SK-N-SH (cell line): ENCODE data around the gene SOS2. TPM values are rescaled to one million over a fixed set of nuclear protein-coding genes. Genes with fewer than 3 reads are reported as not detected.
A peak's percentile ranks its signal among the peaks of the same experiment; 100 is the strongest.

ENCODE experiments used
- CTCF ChIA-PET: fragments of 300-600, 350-600 bp; formaldehyde crosslinking; extraction: SDS; loops from one replicate; lab custom pipeline; 2021; lab: Yijun Ruan, JAX
- POLR2A ChIA-PET: fragments of 350-600 bp; sonication (Branson Sonifier 250); formaldehyde crosslinking; extraction: SDS; loops from one replicate; lab custom pipeline; 2020; ENCODE audit warnings: antibody characterized with exemption, inconsistent platforms; lab: Yijun Ruan, JAX
- DNase-seq: peaks from one replicate; pipeline ENCODE4 v3.0.0; 2012
- H2AFZ ChIP-seq: fragments of 200-600 bp; sonication (generic); 2 replicates; pipeline ENCODE4 v1.8.1; 2016; ENCODE audit warnings: antibody characterized with exemption, mild to moderate bottlenecking, low read depth
- H3F3A ChIP-seq: fragments of 200-600 bp; sonication (generic); replicated peaks from 2 replicates; pipeline ENCODE3; 2016; ENCODE audit warnings: antibody characterized with exemption, mild to moderate bottlenecking; ENCODE audit not compliant: insufficient read depth
- H3K27ac ChIP-seq, 2 experiments: fragments of 200-500 bp in 1 of 2; fragments of 200-600 bp in 1 of 2; sonication (Bioruptor generic) in 1 of 2; sonication (generic), shearing (Covaris generic) in 1 of 2; 2 replicates each; pipeline versions ENCODE4 v1.5.1 to v1.6.1; 2014 to 2016; ENCODE audit warnings: low read depth in 2 of 2, inconsistent platforms in 1 of 2, low read length in 1 of 2, mild to moderate bottlenecking in 1 of 2, mixed read lengths in 1 of 2
- H3K27me3 ChIP-seq: fragments of 200-600 bp; sonication (generic), shearing (Covaris generic); 2 replicates; pipeline ENCODE4 v1.6.1; 2016; ENCODE audit warnings: mixed run types; ENCODE audit not compliant: insufficient read depth
- H3K36me3 ChIP-seq, 2 experiments: fragments of 200-500 bp in 1 of 2; fragments of 200-600 bp in 1 of 2; sonication (Bioruptor generic) in 1 of 2; sonication (generic) in 1 of 2; replicated peaks in 1 of 2; 2 replicates each; pipeline versions ENCODE3 to v1.5.1; 2014 to 2016; ENCODE audit warnings: low read length in 1 of 2, mild to moderate bottlenecking in 1 of 2; ENCODE audit not compliant: insufficient read depth in 2 of 2, control insufficient read depth in 1 of 2
- H3K4me1 ChIP-seq, 2 experiments: fragments of 200-500 bp in 1 of 2; fragments of 200-600 bp in 1 of 2; sonication (Bioruptor generic) in 1 of 2; sonication (generic), shearing (Covaris generic) in 1 of 2; 2 replicates each; pipeline versions ENCODE4 v1.5.1 to v1.6.1; 2014 to 2016; ENCODE audit warnings: low read depth in 1 of 2, low read length in 1 of 2, mixed run types in 1 of 2; ENCODE audit not compliant: insufficient read depth in 2 of 2, control insufficient read depth in 1 of 2
- H3K4me2 ChIP-seq: fragments of 200-600 bp; sonication (generic), shearing (Covaris generic); 2 replicates; pipeline ENCODE4 v1.6.1; 2017; ENCODE audit warnings: mixed run types
- H3K4me3 ChIP-seq, 2 experiments: fragments of 200-500 bp in 1 of 2; fragments of 200-600 bp in 1 of 2; sonication (Bioruptor generic) in 1 of 2; sonication (generic), shearing (Covaris generic) in 1 of 2; 2 replicates each; pipeline versions ENCODE4 v1.5.1 to v1.8.1; 2014 to 2016; ENCODE audit warnings: low read depth in 2 of 2, inconsistent platforms in 1 of 2, low read length in 1 of 2, mild to moderate bottlenecking in 1 of 2, mixed read lengths in 1 of 2, moderate library complexity in 1 of 2
- H3K79me2 ChIP-seq: fragments of 200-600 bp; sonication (generic); 2 replicates; pipeline ENCODE4 v1.8.1; 2017; ENCODE audit warnings: mild to moderate bottlenecking; ENCODE audit not compliant: insufficient read depth
- H3K9ac ChIP-seq: fragments of 200-600 bp; sonication (generic); 2 replicates; pipeline ENCODE4 v1.6.1; 2017; ENCODE audit warnings: mixed run types
- H3K9me2 ChIP-seq: fragments of 200-600 bp; sonication (generic); 2 replicates; pipeline ENCODE4 v1.6.1; 2017; ENCODE audit warnings: mixed run types
- H3K9me3 ChIP-seq: fragments of 200-600 bp; sonication (generic); 2 replicates; pipeline ENCODE4 v1.6.1; 2017; ENCODE audit warnings: mixed run types, mild to moderate bottlenecking, moderate library complexity
- H4K20me1 ChIP-seq: fragments of 200-600 bp; sonication (generic); 2 replicates; pipeline ENCODE4 v1.6.1; 2017; ENCODE audit warnings: mild to moderate bottlenecking, mixed run types; ENCODE audit not compliant: insufficient read depth
- CHD2 ChIP-seq: fragments of 150-350 bp; IDR thresholded peaks from 2 replicates; pipeline ENCODE4 v1.6.1; 2018; ENCODE audit warnings: low read length; ENCODE audit not compliant: partially characterized antibody
- ELF1 ChIP-seq: IDR thresholded peaks from 2 replicates; pipeline ENCODE4 v1.4.0; 2012
- EP300 ChIP-seq, 2 experiments: IDR thresholded peaks; 2 replicates each; pipeline versions ENCODE4 v1.4.0 to v1.6.1; 2012; ENCODE audit warnings: borderline replicate concordance in 1 of 2, low read depth in 1 of 2, low read length in 1 of 2
- JUND ChIP-seq: IDR thresholded peaks from 2 replicates; pipeline ENCODE4 v1.4.0; 2012
- MXI1 ChIP-seq: IDR thresholded peaks from 2 replicates; pipeline ENCODE4 v1.6.1; 2012; ENCODE audit warnings: mild to moderate bottlenecking, low read depth, low read length, improper control_type of control experiment
- NFIC ChIP-seq: IDR thresholded peaks from 2 replicates; pipeline ENCODE4 v1.4.0; 2012; ENCODE audit warnings: borderline replicate concordance
- POLR2AphosphoS5 ChIP-seq: IDR thresholded peaks from 2 replicates; pipeline ENCODE4 v1.6.1; 2012; ENCODE audit warnings: low read depth, low read length
- RCOR1 ChIP-seq: fragments of 150-350 bp; IDR thresholded peaks from 2 replicates; pipeline ENCODE4 v1.6.1; 2017; ENCODE audit warnings: antibody characterized with exemption, low read length
- RFX5 ChIP-seq: IDR thresholded peaks from 2 replicates; pipeline ENCODE4 v1.6.1; 2012; ENCODE audit warnings: mild to moderate bottlenecking, improper control_type of control experiment, low read length
- SIN3A ChIP-seq: IDR thresholded peaks from 2 replicates; pipeline ENCODE4 v1.6.1; 2012; ENCODE audit warnings: low read depth, mild to moderate bottlenecking, low read length, moderate library complexity, borderline replicate concordance
- SMC3 ChIP-seq: IDR thresholded peaks from 2 replicates; pipeline ENCODE4 v1.6.1; 2012; ENCODE audit warnings: low read depth, low read length, improper control_type of control experiment
- TEAD4 ChIP-seq: IDR thresholded peaks from 2 replicates; pipeline ENCODE4 v1.4.0; 2012; ENCODE audit warnings: mild to moderate bottlenecking, borderline replicate concordance; ENCODE audit not compliant: insufficient read depth
- YY1 ChIP-seq: IDR thresholded peaks from 2 replicates; pipeline ENCODE4 v1.4.0; 2012; ENCODE audit warnings: low read depth, mild to moderate bottlenecking
- WGBS: methylation state at CpG from one replicate; pipeline ENCODE4 v1.1.6; 2017; ENCODE audit warnings: low lambda C conversion rate; 5-methylcytosine and 5-hydroxymethylcytosine counted together
- polyA plus RNA-seq, 3 experiments: library from polyadenylated mRNA; depleted of rRNA; stranded (reverse); fragments of >200 nt; gene quantifications; 2 replicates each; pipeline ENCODE4 v1.2.3, GENCODE V29; 2012
- TF ChIP-seq, protein P1 (sequence below): IDR thresholded peaks from 2 replicates; pipeline ENCODE4 v1.4.0; 2012; ENCODE audit warnings: low read depth, borderline replicate concordance
- TF ChIP-seq, protein P2 (sequence below): fragments of 150-350 bp; IDR thresholded peaks from 2 replicates; pipeline ENCODE4 v1.6.1; 2017; ENCODE audit warnings: antibody characterized with exemption, low read length, low read depth, borderline replicate concordance
- TF ChIP-seq, protein P3 (sequence below): IDR thresholded peaks from 2 replicates; pipeline ENCODE4 v1.4.0; 2012; ENCODE audit warnings: low read depth

SOS2 gene
- polyA plus RNA-seq, 1 of the 3 experiments (the other 2 are of a cell fraction), result 6.2 TPM

DNA sequence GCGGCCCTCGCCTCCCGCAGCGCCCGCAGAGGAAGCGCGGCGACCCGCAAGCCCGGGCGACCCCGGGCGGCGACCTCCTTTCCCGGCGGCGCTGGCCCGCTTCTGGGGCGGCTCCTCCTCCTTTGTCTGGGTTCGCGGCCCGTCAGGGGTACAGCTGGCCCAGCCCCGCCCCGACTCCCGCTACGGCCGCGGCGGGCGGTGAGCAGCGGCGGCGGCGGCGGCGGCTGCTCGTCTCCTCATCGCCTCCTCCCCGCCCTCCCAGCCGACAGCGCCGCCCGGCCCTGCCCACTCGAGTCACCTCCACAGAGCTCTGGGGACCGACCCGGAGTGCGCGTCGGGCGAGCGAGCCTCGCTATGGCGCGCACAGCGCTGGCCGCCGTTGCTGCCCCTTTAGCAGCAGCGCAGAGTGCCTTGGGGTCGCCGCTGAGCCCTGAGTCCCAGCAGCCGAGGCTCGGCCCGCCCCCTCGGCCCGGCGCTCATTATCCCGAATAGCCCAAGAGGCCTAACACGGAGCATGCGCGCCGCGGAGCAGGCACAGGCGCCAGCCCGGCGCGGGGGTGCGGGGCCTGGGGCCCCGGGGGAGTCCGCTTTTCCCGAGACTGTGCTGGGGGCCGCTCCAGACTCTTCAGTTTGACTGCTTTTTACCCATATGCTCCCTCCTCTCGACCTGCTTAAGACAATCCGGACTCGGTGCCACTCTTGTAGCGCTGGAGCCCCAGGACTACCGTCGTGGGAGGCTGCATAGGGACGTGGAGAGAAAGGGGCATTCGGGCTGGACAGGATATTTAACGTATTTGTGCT is at the start of gene SOS2 (continued):
- TF ChIP-seq, protein P1, sequence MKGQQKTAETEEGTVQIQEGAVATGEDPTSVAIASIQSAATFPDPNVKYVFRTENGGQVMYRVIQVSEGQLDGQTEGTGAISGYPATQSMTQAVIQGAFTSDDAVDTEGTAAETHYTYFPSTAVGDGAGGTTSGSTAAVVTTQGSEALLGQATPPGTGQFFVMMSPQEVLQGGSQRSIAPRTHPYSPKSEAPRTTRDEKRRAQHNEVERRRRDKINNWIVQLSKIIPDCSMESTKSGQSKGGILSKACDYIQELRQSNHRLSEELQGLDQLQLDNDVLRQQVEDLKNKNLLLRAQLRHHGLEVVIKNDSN, result no peak
- TF ChIP-seq RFX5 (no peak), JUND (no peak), TEAD4 (no peak), RCOR1 (no peak), ELF1 (no peak), CHD2 (no peak), SIN3A (peak; percentile 34; the same call in 1 of the 2 replicates), YY1 (peak; percentile 58; the same call in 1 of the 2 replicates), EP300 (IDR thresholded peaks at IDR 0.05; ENCODE audit: borderline replicate concordance in 1 of 2, low read depth in 1 of 2, low read length in 1 of 2) (peak in 1 of 2 experiments; percentile 39; a peak in 1 of 4 replicates), NFIC (no peak)
- TF ChIP-seq, protein P2, sequence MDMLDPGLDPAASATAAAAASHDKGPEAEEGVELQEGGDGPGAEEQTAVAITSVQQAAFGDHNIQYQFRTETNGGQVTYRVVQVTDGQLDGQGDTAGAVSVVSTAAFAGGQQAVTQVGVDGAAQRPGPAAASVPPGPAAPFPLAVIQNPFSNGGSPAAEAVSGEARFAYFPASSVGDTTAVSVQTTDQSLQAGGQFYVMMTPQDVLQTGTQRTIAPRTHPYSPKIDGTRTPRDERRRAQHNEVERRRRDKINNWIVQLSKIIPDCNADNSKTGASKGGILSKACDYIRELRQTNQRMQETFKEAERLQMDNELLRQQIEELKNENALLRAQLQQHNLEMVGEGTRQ, result no peak
- TF ChIP-seq, protein P3, sequence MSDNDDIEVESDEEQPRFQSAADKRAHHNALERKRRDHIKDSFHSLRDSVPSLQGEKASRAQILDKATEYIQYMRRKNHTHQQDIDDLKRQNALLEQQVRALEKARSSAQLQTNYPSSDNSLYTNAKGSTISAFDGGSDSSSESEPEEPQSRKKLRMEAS, result no peak

DNA sequence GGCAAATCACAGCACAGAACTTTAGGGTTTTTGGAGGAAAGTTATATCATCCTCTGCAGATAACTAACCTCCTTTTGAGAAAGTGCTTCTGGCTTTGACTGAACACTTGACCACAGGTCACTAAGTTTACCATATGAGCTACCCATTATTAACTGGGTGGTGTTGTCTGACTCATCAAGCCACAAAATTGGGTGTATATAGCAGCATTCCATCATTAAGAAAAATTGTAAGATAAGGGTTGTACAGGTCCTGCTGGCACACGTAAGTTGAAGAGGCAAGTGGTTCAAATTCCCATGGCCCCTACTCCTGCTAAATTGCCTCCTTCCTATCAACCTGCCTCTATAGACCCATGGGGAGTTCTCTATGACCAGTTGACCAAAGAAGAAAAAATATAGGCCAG is 41.1 kb upstream of the SOS2 start:
- H3K4me3 ChIP-seq, result no peak overlapping the region
- no peaks in the 10 kb centered on the region for H3K9me2 ChIP-seq
- H3K79me2 ChIP-seq, result no peaks in the 10 kb centered on the region
- DNase-seq, result no peak
- H3K4me1 ChIP-seq, result no peaks in the 10 kb centered on the region
- ChIA-PET POLR2A (no interaction called here), CTCF (no interaction called here)
- H2AFZ ChIP-seq, result no peak overlapping the region
- 100% methylated on average over 1 of the region's 1 CpG for WGBS
- H3K9me3 ChIP-seq, result no peaks in the 10 kb centered on the region
- peaks cover 0 to 3% of the 10 kb centered on the region in 2 experiments for H3K36me3 ChIP-seq
- H3K27me3 ChIP-seq, result no peaks in the 10 kb centered on the region
- H3K9ac ChIP-seq, result no peak overlapping the region
- H4K20me1 ChIP-seq, result no peaks in the 10 kb centered on the region
- no peaks in the 10 kb centered on the region for H3F3A ChIP-seq
- TF ChIP-seq MXI1 (no peak), RCOR1 (no peak)
- no peak overlapping the region for H3K4me2 ChIP-seq
- no peak overlapping the region for H3K27ac ChIP-seq

DNA sequence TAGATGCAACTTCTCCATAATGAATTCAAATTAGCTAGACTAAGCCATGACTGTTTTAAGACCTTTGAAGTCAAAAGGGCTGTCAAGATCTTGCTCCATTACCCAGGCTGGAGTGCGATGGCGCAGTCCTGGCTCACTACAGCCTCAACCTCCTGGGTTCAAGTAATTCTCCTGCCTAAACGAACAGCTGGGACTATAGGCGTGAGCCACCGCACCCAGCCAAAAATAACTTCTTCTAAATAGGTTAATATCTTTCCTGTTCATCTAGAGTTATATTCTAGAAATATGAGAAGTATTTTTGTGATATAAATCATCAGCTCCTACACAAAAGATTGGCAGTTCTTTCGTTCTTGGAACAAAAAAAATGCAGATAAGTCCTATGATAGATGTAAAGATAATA is 39.6 kb upstream of the SOS2 start:
- Histone ChIP-seq H3K27me3 (no peaks in the 10 kb centered on the region), H3K36me3 (peaks cover 0 to 3% of the 10 kb centered on the region in 2 experiments), H3K79me2 (no peaks in the 10 kb centered on the region), H3K9ac (no peak overlapping the region), H4K20me1 (no peaks in the 10 kb centered on the region), H3K9me2 (no peaks in the 10 kb centered on the region), H3K4me2 (no peak overlapping the region), H3F3A (no peaks in the 10 kb centered on the region), H3K9me3 (no peaks in the 10 kb centered on the region), H3K27ac (no peak overlapping the region), H3K4me3 (no peak overlapping the region), H3K4me1 (no peaks in the 10 kb centered on the region), H2AFZ (no peak overlapping the region)
- ChIA-PET CTCF (interaction anchor here (1.1 kb wide), 1 partner anchor 60 kb away, joined by 3 read pairs; no protein-coding TSS in a partner anchor), POLR2A (no interaction called here)
- WGBS, result 89% methylated on average over 6 of the region's 6 CpGs
- no peak for DNase-seq
- TF ChIP-seq POLR2AphosphoS5 (no peak), YY1 (no peak), SMC3 (no peak), EP300 (IDR thresholded peaks at IDR 0.05; ENCODE audit: borderline replicate concordance in 1 of 2, low read depth in 1 of 2, low read length in 1 of 2) (no peak), RCOR1 (no peak), NFIC (no peak)
